H7 (cell line): ENCODE data around the gene BCR. TPM values are rescaled to one million over a fixed set of nuclear protein-coding genes. Genes with fewer than 3 reads are reported as not detected.

Experiments
- DNase-seq: peaks from one replicate; pipeline ENCODE4 v3.0.0; 2012
- H3K27me3 ChIP-seq: 2 replicates; pipeline ENCODE4 v1.6.0; 2011; ENCODE audit warnings: mild to moderate bottlenecking, low read length; ENCODE audit not compliant: control insufficient read depth, insufficient read depth
- H3K36me3 ChIP-seq: replicated peaks from 2 replicates; pipeline ENCODE4 v1.5.1; 2011; ENCODE audit warnings: low read length; ENCODE audit not compliant: control insufficient read depth, insufficient read depth
- H3K4me3 ChIP-seq: 2 replicates; pipeline ENCODE4 v1.5.1; 2011; ENCODE audit warnings: low read depth, mild to moderate bottlenecking, control low read depth, low read length, moderate library complexity; ENCODE audit not compliant: insufficient read depth
- total RNA-seq: library from RNA; depleted of rRNA; stranded (reverse); fragments of >200 nt; shearing (Covaris generic); gene quantifications from 2 replicates; pipeline ENCODE4 v1.2.3, GENCODE V29; 2014

Gene BCR
- total RNA-seq, 1 experiment from 2014 or later, result 89.1 TPM

- DNase-seq, result peak; percentile 99
- Histone ChIP-seq H3K36me3 (no peaks in the 10 kb centered on the region), H3K4me3 (peak within 1 kb of the TSS; percentile 55), H3K27me3 (peaks cover 4% of the 10 kb centered on the region)
Observed at GRCh38 chr22:23144932-23145877, 35.1 kb upstream of the BCR start, which contains the start of gene RAB36. Gene RAB36, plus strand, starts transcription at chr22:23145477. Its CDS starts 1,140 bp downstream, at chr22:23146617.

- Histone ChIP-seq H3K4me3 (peak overlapping the region; percentile 55), H3K36me3 (no peaks in the 10 kb centered on the region), H3K27me3 (peaks cover 4% of the 10 kb centered on the region)
- no peak for DNase-seq
Observed at GRCh38 chr22:23145878-23146470, 34.3 kb upstream of the BCR start.

DNA sequence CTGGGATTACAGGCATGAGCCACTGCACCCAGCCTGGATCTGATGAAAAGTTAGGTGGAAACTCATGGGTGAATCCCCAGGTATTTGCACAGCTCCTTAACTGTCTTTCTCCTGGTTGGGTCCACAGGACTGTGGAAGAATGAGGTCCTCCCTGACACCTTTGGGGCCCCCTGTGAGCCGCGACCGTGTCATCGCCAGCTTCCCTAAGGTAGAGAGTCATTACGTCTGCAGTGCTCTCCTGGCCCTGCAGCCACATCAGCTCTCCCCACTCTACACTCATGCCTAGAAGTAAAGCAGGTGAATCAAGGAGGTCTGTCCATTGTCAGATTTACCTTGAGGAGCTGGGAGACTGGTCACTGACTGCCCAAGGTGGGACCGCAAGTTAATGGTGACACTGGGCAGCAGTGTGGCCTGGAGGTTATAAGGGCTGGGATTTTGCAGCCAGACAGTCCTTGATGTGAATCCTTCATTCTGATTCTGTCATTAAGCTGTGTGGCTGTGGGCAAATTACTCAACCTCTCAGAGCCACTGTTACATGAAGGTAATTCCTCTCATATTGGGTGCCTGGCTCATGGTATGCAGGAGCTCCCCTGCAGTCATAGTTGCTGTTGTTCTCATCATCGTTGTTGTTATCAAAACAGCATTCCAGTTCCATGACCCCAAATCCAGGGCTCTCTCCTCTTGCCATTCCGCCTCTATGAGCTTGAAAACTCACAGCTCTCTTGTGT, 33.7 kb upstream of the BCR start:
- Histone ChIP-seq H3K4me3 (no peak overlapping the region), H3K27me3 (peaks cover 4% of the 10 kb centered on the region), H3K36me3 (no peaks in the 10 kb centered on the region)
- no peak for DNase-seq

GRCh38 chr22:23147617-23148387, 32.5 kb upstream of the BCR start:
- no peak for DNase-seq
- H3K4me3 ChIP-seq, result no peak overlapping the region
- H3K27me3 ChIP-seq, result peaks cover 4% of the 10 kb centered on the region
- H3K36me3 ChIP-seq, result no peaks in the 10 kb centered on the region

- peaks cover 2% of the 10 kb centered on the region; the same call in 1 of the 2 replicates for H3K27me3 ChIP-seq
- peak; percentile 82 for DNase-seq
- H3K4me3 ChIP-seq, result no peak overlapping the region
- H3K36me3 ChIP-seq, result no peaks in the 10 kb centered on the region
Observed at GRCh38 chr22:23149743-23150238, 30.5 kb upstream of the BCR start.

DNA sequence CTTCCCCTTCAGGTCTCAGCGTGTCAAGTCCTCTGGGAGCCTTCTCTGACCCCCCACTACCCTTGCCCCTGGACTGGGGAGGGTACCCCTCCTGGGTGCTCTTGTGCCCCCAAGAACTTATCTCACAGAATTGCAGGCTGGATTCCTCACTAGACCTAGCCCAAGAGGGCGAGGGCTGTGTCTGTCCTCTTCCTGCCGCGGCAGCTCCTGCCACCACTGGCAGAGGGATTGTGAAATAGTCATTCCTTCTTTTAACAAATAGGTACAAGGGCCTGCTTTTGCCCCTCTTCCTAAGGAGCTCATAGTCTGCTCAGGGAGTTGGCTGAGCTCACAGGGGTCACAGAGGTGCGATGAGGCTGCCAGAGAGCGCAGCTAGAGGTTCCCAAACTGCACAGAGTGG, 29.5 kb upstream of the BCR start:
- Histone ChIP-seq H3K4me3 (no peak overlapping the region), H3K36me3 (no peaks in the 10 kb centered on the region), H3K27me3 (peaks cover 1% of the 10 kb centered on the region; the same call in 1 of the 2 replicates)
- peak; percentile 28 for DNase-seq

DNA sequence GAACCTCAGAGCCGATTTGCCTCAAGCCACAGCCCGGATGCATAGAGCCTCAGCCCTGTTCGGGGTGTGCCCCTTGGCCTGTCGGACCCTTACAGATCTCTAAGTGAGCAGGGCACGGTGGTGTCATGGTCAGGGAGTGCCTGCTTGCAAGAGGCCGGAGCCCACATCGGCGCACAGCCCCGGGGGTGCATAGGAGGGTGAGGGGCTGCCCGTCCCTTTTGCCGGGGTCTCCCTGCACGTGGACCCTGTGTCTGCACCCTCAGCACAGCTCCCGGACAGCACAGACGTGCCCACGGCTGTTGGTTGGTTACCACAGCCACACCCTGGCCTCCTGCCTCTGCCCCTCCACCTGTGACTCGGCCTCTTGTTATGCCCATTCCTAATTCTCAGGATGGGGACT, 28.5 kb upstream of the BCR start:
- no peaks in the 10 kb centered on the region; the same call in 1 of the 2 replicates for H3K27me3 ChIP-seq
- no peaks in the 10 kb centered on the region for H3K36me3 ChIP-seq
- peak; percentile 39 for DNase-seq
- H3K4me3 ChIP-seq, result no peak overlapping the region

DNA sequence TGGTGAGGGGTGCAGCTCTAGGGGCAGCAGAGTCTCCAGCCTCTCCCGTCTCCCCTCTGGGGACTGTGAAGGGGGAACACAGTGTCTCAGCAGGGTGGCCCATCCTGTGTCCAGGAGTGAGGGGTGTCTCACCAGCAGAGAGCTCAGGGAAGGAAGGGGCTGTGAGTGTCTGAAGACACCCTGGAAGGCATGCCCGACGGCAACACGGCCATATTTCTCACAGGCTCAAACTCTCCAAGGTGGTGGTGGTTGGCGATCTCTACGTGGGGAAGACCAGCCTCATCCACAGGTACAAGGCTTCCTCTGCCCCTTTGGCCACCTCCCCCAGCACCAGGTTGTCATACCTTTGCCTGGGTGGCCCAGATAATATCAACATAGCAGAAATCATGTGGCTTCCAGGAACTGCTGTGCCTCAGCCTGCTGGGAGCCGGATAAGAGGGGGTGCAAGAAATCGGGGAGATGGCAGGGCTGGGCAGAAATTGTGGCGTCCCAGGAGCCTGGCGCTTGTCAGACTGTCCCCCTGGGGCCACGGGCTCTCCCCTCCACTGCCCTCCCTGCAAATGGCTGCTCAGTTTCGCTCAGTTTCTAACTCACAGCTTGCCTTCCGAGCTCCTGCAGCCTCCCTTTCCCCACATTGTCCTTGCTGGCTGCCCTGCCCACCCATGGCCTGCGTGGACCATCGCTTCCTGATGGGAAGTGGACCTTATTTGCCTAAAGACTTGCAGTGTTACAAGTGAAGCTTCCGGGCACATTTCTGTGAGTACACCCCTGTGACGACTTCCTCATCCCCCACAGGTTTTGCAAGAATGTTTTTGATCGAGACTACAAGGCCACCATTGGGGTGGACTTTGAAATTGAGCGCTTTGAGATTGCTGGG, 27.8 kb upstream of the BCR start:
- Histone ChIP-seq H3K36me3 (no peaks in the 10 kb centered on the region), H3K27me3 (no peaks in the 10 kb centered on the region; the same call in 1 of the 2 replicates), H3K4me3 (no peak overlapping the region)
- DNase-seq, result peak; percentile 40

GRCh38 chr22:23153994-23154393, 26.3 kb upstream of the BCR start:
- Histone ChIP-seq H3K4me3 (no peak overlapping the region), H3K36me3 (no peaks in the 10 kb centered on the region), H3K27me3 (no peaks in the 10 kb centered on the region)
- DNase-seq, result peak; percentile 78

DNA sequence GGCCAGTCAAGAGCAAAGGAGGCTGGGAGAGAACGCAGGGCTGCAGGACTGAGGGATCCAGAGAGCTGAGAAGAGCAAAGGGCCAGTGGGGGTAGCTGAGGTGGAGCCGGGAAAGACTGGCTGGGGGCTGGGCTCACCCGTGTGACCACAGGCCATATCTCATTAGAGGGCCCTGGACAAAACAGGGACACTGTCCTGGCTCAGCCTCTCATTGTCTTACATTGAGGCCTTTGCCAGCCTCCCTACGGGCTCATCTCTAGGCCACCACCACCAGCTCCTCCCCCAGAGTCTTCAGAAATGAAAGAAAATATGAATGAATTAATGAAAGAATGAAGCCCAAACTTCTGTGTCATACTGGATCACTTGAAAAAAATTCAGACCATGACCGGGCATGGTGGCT, 25.8 kb upstream of the BCR start:
- no peaks in the 10 kb centered on the region for H3K27me3 ChIP-seq
- DNase-seq, result peak; percentile 31
- no peaks in the 10 kb centered on the region for H3K36me3 ChIP-seq
- H3K4me3 ChIP-seq, result no peak overlapping the region

DNA sequence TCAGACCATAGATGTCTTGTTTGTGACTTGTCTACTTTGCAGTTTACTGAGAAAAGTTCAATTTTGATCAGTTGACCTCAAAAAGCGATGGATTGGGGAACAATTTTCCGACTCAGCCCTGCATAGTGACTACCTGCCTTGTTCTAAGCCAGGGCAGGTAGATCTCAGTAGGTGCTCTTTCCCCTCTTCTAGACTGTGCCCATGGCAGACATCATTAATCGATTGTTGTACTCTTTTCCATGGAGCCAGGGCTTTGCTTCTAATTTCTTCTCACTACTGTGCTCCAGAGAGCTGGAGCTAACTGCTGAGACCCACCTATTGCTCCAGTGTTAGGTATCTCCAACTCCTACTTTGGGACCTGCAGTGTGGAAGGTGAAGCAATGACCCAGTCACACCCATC, 25.2 kb upstream of the BCR start:
- Histone ChIP-seq H3K27me3 (no peaks in the 10 kb centered on the region), H3K36me3 (no peaks in the 10 kb centered on the region), H3K4me3 (no peak overlapping the region)
- DNase-seq, result no peak

GRCh38 chr22:23155831-23156230, 24.5 kb upstream of the BCR start:
- Histone ChIP-seq H3K4me3 (no peak overlapping the region), H3K36me3 (no peaks in the 10 kb centered on the region), H3K27me3 (no peaks in the 10 kb centered on the region)
- DNase-seq, result peak; percentile 38

- Histone ChIP-seq H3K36me3 (no peaks in the 10 kb centered on the region), H3K4me3 (no peak overlapping the region), H3K27me3 (no peaks in the 10 kb centered on the region)
- DNase-seq, result peak; percentile 89
Observed at GRCh38 chr22:23156286-23156685, 24.0 kb upstream of the BCR start.
